IPS DF 6.9 (cell line): ENCODE results near the gene KCND3.
A peak's percentile ranks its signal among the peaks of the same experiment; 100 is the strongest.

ENCODE experiments used
- DNase-seq: peaks from one replicate; pipeline ENCODE4 v3.0.0-alpha.2; 2013; ENCODE audit warnings: low read depth, low spot score
- H3K27ac ChIP-seq: one replicate; pipeline ENCODE4 v1.5.1; 2013; ENCODE audit warnings: low read length, control low read depth
- H3K27me3 ChIP-seq: 2 replicates; pipeline ENCODE4 v1.6.1; 2013; ENCODE audit warnings: mild to moderate bottlenecking, low read length; ENCODE audit not compliant: control insufficient read depth, insufficient read depth
- H3K36me3 ChIP-seq: 2 replicates; pipeline ENCODE4 v1.6.1; 2013; ENCODE audit warnings: low read length; ENCODE audit not compliant: control insufficient read depth, insufficient read depth
- H3K4me1 ChIP-seq: 2 replicates; pipeline ENCODE4 v1.6.1; 2013; ENCODE audit warnings: low read length; ENCODE audit not compliant: control insufficient read depth, insufficient read depth
- H3K4me3 ChIP-seq: 2 replicates; pipeline ENCODE4 v1.5.1; 2013; ENCODE audit warnings: mild to moderate bottlenecking, low read length
- H3K9me3 ChIP-seq: 2 replicates; pipeline ENCODE4 v1.6.1; 2013; ENCODE audit warnings: low read length, inconsistent platforms; ENCODE audit not compliant: control insufficient read depth, insufficient read depth
- WGBS: extraction: QIAGEN DNeasy Blood & Tissue Kit; methylation state at CpG from one replicate; pipeline ENCODE4 v1.1.7; 2013; ENCODE audit warnings: mixed read lengths, missing lambda C conversion rate; ENCODE audit not compliant: insufficient read length, insufficient coverage; 5-methylcytosine and 5-hydroxymethylcytosine counted together

Gene KCND3

GRCh38 chr1:111920221-111921024 is 69.0 kb downstream of the KCND3 start:
- Histone ChIP-seq H3K36me3 (no peaks in the 10 kb centered on the region), H3K27ac (no peak overlapping the region), H3K4me1 (no peaks in the 10 kb centered on the region), H3K9me3 (no peaks in the 10 kb centered on the region), H3K27me3 (no peaks in the 10 kb centered on the region), H3K4me3 (no peak overlapping the region)
- no CpG with 5 or more reads among the region's 11 CpGs for WGBS
- DNase-seq, result no peak

GRCh38 chr1:111911776-111912515 is 77.5 kb downstream of the KCND3 start:
- WGBS, result no CpG with 5 or more reads among the region's 5 CpGs
- DNase-seq, result no peak
- Histone ChIP-seq H3K27me3 (no peaks in the 10 kb centered on the region), H3K4me3 (no peak overlapping the region), H3K9me3 (no peaks in the 10 kb centered on the region), H3K4me1 (no peaks in the 10 kb centered on the region), H3K36me3 (no peaks in the 10 kb centered on the region), H3K27ac (no peak overlapping the region)

- H3K27me3 ChIP-seq, result no peaks in the 10 kb centered on the region
- H3K9me3 ChIP-seq, result no peaks in the 10 kb centered on the region
- H3K4me3 ChIP-seq, result no peak overlapping the region
- no peaks in the 10 kb centered on the region for H3K4me1 ChIP-seq
- no peak overlapping the region for H3K27ac ChIP-seq
- no peak for DNase-seq
- no peaks in the 10 kb centered on the region for H3K36me3 ChIP-seq
- WGBS, result no CpG with 5 or more reads among the region's 1 CpG
Observed at GRCh38 chr1:111911061-111911460, 78.4 kb downstream of the KCND3 start.

- no CpG with 5 or more reads among the region's 4 CpGs for WGBS
- H3K4me3 ChIP-seq, result no peak overlapping the region
- peaks cover 3% of the 10 kb centered on the region; the same call in 1 of the 2 replicates for H3K4me1 ChIP-seq
- no peak overlapping the region for H3K27ac ChIP-seq
- no peaks in the 10 kb centered on the region for H3K36me3 ChIP-seq
- H3K27me3 ChIP-seq, result no peaks in the 10 kb centered on the region
- H3K9me3 ChIP-seq, result no peaks in the 10 kb centered on the region
- DNase-seq, result no peak
Observed at GRCh38 chr1:111909030-111909429, 80.4 kb downstream of the KCND3 start.

- Histone ChIP-seq H3K4me3 (no peak overlapping the region), H3K36me3 (no peaks in the 10 kb centered on the region), H3K4me1 (peaks cover 3% of the 10 kb centered on the region; the same call in 1 of the 2 replicates), H3K27ac (no peak overlapping the region), H3K27me3 (no peaks in the 10 kb centered on the region), H3K9me3 (no peaks in the 10 kb centered on the region)
- no CpG with 5 or more reads among the region's 3 CpGs for WGBS
- DNase-seq, result no peak
Observed at GRCh38 chr1:111908011-111908621, 81.4 kb downstream of the KCND3 start.

- Histone ChIP-seq H3K36me3 (no peaks in the 10 kb centered on the region), H3K27me3 (no peaks in the 10 kb centered on the region), H3K9me3 (no peaks in the 10 kb centered on the region), H3K4me3 (no peak overlapping the region), H3K4me1 (peaks cover 3% of the 10 kb centered on the region; the same call in 1 of the 2 replicates), H3K27ac (no peak overlapping the region)
- DNase-seq, result no peak
- no CpG with 5 or more reads among the region's 3 CpGs for WGBS
Observed at GRCh38 chr1:111907321-111907720, 82.1 kb downstream of the KCND3 start.

- DNase-seq, result no peak
- WGBS, result no CpG with 5 or more reads among the region's 1 CpG
- no peak overlapping the region for H3K27ac ChIP-seq
- no peaks in the 10 kb centered on the region for H3K9me3 ChIP-seq
- no peak overlapping the region for H3K4me3 ChIP-seq
- H3K27me3 ChIP-seq, result no peaks in the 10 kb centered on the region
- H3K4me1 ChIP-seq, result peaks cover 3% of the 10 kb centered on the region; the same call in 1 of the 2 replicates
- no peaks in the 10 kb centered on the region for H3K36me3 ChIP-seq
Observed at GRCh38 chr1:111906816-111907215, 82.7 kb downstream of the KCND3 start.

GRCh38 chr1:111906111-111906510 is 83.4 kb downstream of the KCND3 start:
- no peaks in the 10 kb centered on the region for H3K9me3 ChIP-seq
- peaks cover 3% of the 10 kb centered on the region; the same call in 1 of the 2 replicates for H3K4me1 ChIP-seq
- no peak overlapping the region for H3K4me3 ChIP-seq
- WGBS, result no CpG with 5 or more reads among the region's 4 CpGs
- H3K27ac ChIP-seq, result no peak overlapping the region
- H3K27me3 ChIP-seq, result no peaks in the 10 kb centered on the region
- DNase-seq, result no peak
- no peaks in the 10 kb centered on the region for H3K36me3 ChIP-seq

GRCh38 chr1:111904478-111905218 is 84.8 kb downstream of the KCND3 start:
- Histone ChIP-seq H3K4me1 (peaks cover 3% of the 10 kb centered on the region; the same call in 1 of the 2 replicates), H3K27me3 (no peaks in the 10 kb centered on the region), H3K9me3 (no peaks in the 10 kb centered on the region), H3K36me3 (no peaks in the 10 kb centered on the region), H3K4me3 (no peak overlapping the region), H3K27ac (no peak overlapping the region)
- peak; percentile 9 for DNase-seq
- WGBS, result no CpG with 5 or more reads among the region's 20 CpGs
